Germinal center (tissue), 1 donor: ENCODE results near the gene GTF2A1.
A peak's percentile ranks its signal among the peaks of the same experiment; 100 is the strongest.
"Not testable (repeated sequence)": the region's sequence is repeated elsewhere in the genome, so short reads cannot be mapped to it uniquely, and the experiment has no call there.

ENCODE experiments used
- DNase-seq: peaks from one replicate; pipeline ENCODE4 v3.0.0; 2012; ENCODE audit warnings: mixed read lengths, low spot score

Gene GTF2A1

GRCh38 chr14:81231540-81231939 is 10.8 kb upstream of the GTF2A1 start:
- DNase-seq = no peak

- no peak for DNase-seq
Measured at GRCh38 chr14:81224222-81224621, 3.5 kb upstream of the GTF2A1 start.

GRCh38 chr14:81223788-81224187 is 3.0 kb upstream of the GTF2A1 start:
- not testable (repeated sequence) for DNase-seq

- DNase-seq = no peak
Measured at GRCh38 chr14:81222691-81223090, 1.9 kb upstream of the GTF2A1 start.

GRCh38 chr14:81222126-81222525 is 1.4 kb upstream of the GTF2A1 start:
- no peak for DNase-seq

- DNase-seq = no peak
Measured at GRCh38 chr14:81221579-81222102, 882 bp upstream of the GTF2A1 start.

- DNase-seq = no peak
Measured at GRCh38 chr14:81220580-81220829, 254 bp downstream of the GTF2A1 start.

- DNase-seq = peak; percentile 56
Measured at GRCh38 chr14:81219759-81220579, 790 bp downstream of the GTF2A1 start.

- peak; percentile 77 for DNase-seq
Measured at GRCh38 chr14:81219210-81219758, 1.5 kb downstream of the GTF2A1 start.

GRCh38 chr14:81211844-81212243 is 8.9 kb downstream of the GTF2A1 start:
- peak; percentile 28 for DNase-seq

GRCh38 chr14:81209167-81209836 is 11.5 kb downstream of the GTF2A1 start:
- DNase-seq = no peak

GRCh38 chr14:81208489-81208888 is 12.3 kb downstream of the GTF2A1 start:
- no peak for DNase-seq

GRCh38 chr14:81206115-81206514 is 14.6 kb downstream of the GTF2A1 start:
- DNase-seq = no peak

- no peak for DNase-seq
Measured at GRCh38 chr14:81205639-81206038, 15.1 kb downstream of the GTF2A1 start.

GRCh38 chr14:81200054-81200453 is 20.7 kb downstream of the GTF2A1 start:
- no peak for DNase-seq

- DNase-seq = no peak
Measured at GRCh38 chr14:81199084-81199483, 21.7 kb downstream of the GTF2A1 start.

- DNase-seq = no peak
Measured at GRCh38 chr14:81198651-81199050, 22.1 kb downstream of the GTF2A1 start.

GRCh38 chr14:81193924-81194633 is 26.7 kb downstream of the GTF2A1 start:
- no peak for DNase-seq

GRCh38 chr14:81192594-81192993 is 28.2 kb downstream of the GTF2A1 start:
- no peak for DNase-seq

GRCh38 chr14:81187832-81188522 is 32.8 kb downstream of the GTF2A1 start:
- DNase-seq = no peak

- DNase-seq = no peak
Measured at GRCh38 chr14:81179631-81180030, 41.1 kb downstream of the GTF2A1 start.

GRCh38 chr14:81178063-81178462 is 42.7 kb downstream of the GTF2A1 start:
- no peak for DNase-seq
